Cardiac fibroblast (primary cell): ENCODE data around the gene NDUFAF8.

Experiments used
- DNase-seq, 2 donors: peaks; one replicate each; pipeline versions ENCODE4 v3.0.0 to v3.0.0-alpha.2; 2010; ENCODE audit warnings: low read depth in 2 of 2
- H3K4me3 ChIP-seq, 2 donors: replicated peaks in 1 of 2; 1 replicate in 1 of 2; 2 replicates in 1 of 2; pipeline ENCODE4 v1.5.1; 2011; ENCODE audit warnings: low read depth in 2 of 2, low read length in 2 of 2, mild to moderate bottlenecking in 2 of 2, moderate library complexity in 1 of 2
- TF ChIP-seq, protein P1 (sequence below): IDR thresholded peaks from one replicate; pipeline ENCODE4 v1.5.1; 2011; ENCODE audit warnings: low read depth, mild to moderate bottlenecking, low read length, inconsistent platforms

The NDUFAF8 gene

DNA sequence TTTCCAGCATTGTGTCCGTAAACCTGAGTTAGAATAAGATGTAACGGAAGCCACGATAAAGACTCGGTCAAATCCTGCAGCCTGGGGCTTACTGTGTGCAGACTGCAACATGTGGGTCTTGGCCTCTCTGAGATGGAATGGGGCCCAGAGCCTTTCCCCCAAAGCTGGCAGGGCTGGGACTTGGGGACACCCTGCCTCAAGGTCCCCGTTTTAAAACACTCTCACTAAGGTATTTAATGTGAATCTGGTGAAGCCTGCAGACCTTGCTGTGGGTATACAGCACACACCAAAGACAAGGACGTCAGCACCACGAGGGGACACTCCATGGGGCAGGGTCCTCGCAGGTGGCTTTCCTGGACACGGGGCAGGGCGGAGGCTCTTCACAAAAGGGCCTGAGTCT, 2.1 kb downstream of the NDUFAF8 start:
- H3K4me3 ChIP-seq = no peak overlapping the region
- TF ChIP-seq, protein P1, sequence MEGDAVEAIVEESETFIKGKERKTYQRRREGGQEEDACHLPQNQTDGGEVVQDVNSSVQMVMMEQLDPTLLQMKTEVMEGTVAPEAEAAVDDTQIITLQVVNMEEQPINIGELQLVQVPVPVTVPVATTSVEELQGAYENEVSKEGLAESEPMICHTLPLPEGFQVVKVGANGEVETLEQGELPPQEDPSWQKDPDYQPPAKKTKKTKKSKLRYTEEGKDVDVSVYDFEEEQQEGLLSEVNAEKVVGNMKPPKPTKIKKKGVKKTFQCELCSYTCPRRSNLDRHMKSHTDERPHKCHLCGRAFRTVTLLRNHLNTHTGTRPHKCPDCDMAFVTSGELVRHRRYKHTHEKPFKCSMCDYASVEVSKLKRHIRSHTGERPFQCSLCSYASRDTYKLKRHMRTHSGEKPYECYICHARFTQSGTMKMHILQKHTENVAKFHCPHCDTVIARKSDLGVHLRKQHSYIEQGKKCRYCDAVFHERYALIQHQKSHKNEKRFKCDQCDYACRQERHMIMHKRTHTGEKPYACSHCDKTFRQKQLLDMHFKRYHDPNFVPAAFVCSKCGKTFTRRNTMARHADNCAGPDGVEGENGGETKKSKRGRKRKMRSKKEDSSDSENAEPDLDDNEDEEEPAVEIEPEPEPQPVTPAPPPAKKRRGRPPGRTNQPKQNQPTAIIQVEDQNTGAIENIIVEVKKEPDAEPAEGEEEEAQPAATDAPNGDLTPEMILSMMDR = no peak
- no peak for DNase-seq

DNA sequence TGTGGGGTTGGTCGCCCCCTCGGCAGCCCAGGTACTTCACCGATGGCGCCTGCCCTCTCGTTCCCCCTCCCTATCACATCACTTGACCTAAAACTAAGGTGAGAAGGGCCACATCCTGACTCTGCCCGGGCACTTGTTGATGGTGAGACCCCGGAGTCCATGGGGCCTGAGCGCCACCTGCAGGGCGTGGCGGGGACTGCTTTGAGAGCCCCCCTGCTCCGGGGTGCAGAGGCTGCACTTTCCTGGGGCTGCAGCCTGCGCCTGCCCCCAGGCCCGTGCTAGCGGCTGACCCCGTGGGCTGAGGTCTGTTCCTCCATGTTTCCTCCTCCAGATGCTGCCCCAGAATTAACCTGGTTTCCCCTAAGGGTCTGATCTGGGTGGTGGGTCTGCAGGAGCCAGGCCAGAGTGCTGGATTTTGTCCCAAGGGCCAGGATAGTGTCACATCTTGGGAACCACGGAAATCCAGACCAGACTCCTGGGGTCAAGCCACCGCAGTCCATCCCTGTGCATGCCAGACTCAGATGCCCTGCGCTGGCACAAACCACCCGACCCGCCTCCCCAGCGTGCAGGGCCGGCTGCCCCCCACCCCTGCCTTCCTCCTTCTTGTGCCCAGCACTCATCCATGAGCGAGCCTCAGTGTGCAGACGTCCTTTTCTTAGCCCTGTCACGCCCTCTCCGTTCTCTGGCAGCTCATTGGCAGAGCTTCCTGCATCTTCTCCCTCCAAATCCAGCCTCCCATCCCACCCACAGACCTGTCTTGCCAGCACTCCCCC, 2.7 kb downstream of the NDUFAF8 start:
- peak; percentile 40 to 49 for DNase-seq
- TF ChIP-seq, protein P1 = peak; percentile 80
- H3K4me3 ChIP-seq = no peak overlapping the region

DNA sequence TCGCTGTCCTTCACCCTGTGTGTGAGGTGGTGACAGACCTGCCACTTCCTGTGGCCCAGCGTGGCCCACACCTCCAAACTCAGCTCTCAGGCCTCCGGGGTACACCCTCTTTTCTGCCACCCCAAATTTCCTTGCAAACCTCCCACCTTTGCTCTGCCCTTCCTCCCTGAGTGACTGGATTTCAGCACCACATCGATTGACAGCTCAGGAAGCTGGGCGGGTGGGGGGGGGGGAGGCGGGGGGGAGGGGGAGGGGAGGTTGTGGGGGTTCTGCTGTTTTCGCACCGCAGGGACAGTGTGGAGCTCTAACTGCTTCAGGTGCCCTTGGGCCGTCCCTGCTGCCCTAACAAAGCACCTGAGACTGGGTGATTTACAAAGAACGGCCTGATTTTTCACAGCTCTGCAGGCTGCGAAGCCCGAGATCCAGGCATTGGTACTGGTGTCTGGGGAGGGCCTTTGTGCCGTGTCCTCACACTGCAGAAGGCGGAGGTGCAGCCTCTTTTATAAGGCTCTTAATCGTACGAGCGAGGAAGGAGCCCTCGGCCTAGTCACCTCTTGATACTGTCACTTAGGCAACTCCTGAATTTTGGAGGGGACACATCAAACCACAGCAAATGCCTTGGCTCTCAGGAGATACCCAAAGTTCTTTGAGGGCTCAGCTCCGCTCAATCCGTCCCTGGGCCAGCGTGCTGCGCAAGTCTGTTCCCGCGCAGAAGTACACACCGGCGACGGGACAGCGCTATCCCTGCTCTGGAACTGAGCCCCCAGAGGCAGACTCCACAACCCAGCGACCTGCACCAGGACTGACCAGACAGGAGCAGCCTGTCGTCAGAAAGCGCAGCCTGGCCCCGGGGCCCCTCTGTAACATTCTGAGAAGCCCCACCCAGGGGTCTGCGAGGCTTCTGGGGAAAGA, 3.6 kb downstream of the NDUFAF8 start:
- H3K4me3 ChIP-seq = no peak overlapping the region
- TF ChIP-seq, protein P1 = no peak
- DNase-seq = no peak

DNA sequence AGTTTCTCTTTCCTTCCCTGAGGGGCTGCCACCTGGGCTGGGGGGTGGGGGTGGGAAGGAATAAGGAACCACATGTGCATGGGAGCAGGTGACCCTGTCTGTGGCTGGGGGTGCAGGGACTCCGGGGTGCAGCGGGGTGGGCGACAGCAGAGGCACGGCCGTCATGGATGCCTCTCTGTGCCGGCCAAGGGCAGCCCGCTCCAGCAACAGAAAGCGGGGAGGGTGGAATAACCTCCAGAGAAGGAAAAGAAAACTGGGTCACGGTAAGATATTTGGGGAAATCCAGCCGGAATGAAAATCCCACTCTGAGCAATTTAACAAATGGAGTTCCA, 4.2 kb downstream of the NDUFAF8 start:
- no peak overlapping the region for H3K4me3 ChIP-seq
- TF ChIP-seq, protein P1 = no peak
- no peak for DNase-seq

DNA sequence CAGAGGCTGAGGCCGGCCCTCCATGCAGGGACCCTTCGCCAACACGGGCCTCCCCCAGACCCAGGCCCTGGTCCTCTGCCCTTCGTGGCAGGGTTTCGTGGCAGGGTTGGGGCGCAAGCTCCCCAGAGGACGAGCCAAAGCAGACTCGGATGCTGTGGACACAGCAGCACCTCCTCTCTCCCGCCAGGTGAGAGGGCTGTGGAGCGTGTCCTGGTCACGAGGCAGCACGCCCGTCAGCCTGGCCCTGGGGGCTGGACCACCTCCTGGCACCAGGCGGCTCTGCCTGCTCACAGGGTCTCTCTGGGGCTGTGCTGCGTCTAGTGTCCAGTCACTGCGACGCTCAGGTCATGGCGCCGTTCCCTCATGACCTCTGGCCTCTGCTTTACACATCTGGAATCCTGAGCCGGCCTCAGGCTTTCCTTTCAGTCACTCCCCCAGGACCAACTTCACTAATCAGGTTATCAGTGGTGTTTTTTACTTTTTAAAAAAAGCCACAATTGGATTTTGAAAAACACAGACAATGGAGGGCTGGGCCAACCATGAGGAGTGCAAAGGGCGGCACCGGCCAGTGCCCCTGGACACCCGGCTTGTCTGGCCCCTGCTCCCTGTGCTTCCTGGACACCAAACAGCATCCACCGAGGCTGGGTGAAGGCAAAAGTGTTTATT, 5.4 kb downstream of the NDUFAF8 start:
- DNase-seq = no peak
- no peak overlapping the region for H3K4me3 ChIP-seq
- TF ChIP-seq, protein P1 = no peak

DNA sequence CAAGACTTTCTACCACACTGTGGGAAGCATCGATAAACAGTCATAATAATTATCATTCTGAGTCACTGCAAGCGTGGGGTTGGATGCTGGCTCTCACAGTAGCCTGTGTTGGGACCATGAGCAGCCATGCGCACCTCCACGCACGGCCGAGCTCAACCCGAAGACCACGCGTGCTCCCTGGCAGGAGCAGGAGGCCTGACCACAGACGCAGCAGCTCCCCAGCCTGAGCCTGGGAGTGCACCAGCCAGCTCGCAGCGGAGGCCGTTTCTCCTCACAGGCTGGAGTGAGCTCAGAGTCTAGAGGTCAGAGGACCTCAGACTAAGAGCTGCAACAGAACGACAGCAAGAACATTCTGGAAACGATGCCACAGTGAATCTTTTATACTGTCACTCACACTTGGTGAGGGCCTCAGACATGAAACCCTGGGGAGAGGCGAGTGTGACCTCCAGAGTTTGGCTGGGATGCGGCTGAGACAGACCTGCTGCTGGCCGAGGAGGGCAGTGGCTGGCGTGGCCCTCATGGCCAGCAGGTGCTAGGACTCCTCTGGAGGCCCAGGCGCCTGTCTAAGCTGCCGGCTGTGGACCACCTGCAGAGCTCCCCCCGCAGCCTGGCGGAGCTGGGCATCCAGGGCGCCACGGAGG, 6.0 kb downstream of the NDUFAF8 start:
- DNase-seq = no peak
- H3K4me3 ChIP-seq = no peak overlapping the region
- TF ChIP-seq, protein P1 = no peak
